HG02642 (cell line): ENCODE measurements around the gene BCL11B.

ENCODE experiments used
- ATAC-seq: cut with Tn5 transposase; IDR thresholded peaks from one replicate; pipeline ENCODE4 v1.9.1; 2021; ENCODE audit warnings: mild to moderate bottlenecking; ENCODE audit not compliant: unreplicated experiment, poor library complexity

Gene BCL11B

GRCh38 chr14:99268810-99269707 lies 2.9 kb downstream of the BCL11B start:
- no peak for ATAC-seq

GRCh38 chr14:99267837-99268781 lies 3.9 kb downstream of the BCL11B start:
- no peak for ATAC-seq

GRCh38 chr14:99267381-99267780 lies 4.6 kb downstream of the BCL11B start:
- no peak for ATAC-seq

GRCh38 chr14:99266181-99267178 lies 5.5 kb downstream of the BCL11B start:
- ATAC-seq: peak; percentile 85

GRCh38 chr14:99265571-99265970 lies 6.4 kb downstream of the BCL11B start:
- ATAC-seq: no peak

GRCh38 chr14:99264691-99265450 lies 7.1 kb downstream of the BCL11B start:
- ATAC-seq: no peak

- ATAC-seq: no peak
Measured at GRCh38 chr14:99263564-99264330, 8.2 kb downstream of the BCL11B start.

GRCh38 chr14:99262977-99263448 lies 9.0 kb downstream of the BCL11B start:
- ATAC-seq: no peak

GRCh38 chr14:99261912-99262787 lies 9.8 kb downstream of the BCL11B start:
- no peak for ATAC-seq

GRCh38 chr14:99260587-99261551 lies 11.1 kb downstream of the BCL11B start:
- ATAC-seq: no peak

GRCh38 chr14:99260116-99260515 lies 11.9 kb downstream of the BCL11B start:
- no peak for ATAC-seq

- ATAC-seq: no peak
Measured at GRCh38 chr14:99258876-99259726, 12.9 kb downstream of the BCL11B start.

GRCh38 chr14:99258341-99258861 lies 13.6 kb downstream of the BCL11B start:
- ATAC-seq: no peak

- no peak for ATAC-seq
Measured at GRCh38 chr14:99257673-99258221, 14.2 kb downstream of the BCL11B start.
